Stimulated activated CD4-positive, alpha-beta T cell treated with anti-CD3 and anti-CD28 coated beads, Interleukin-2, amount 100 ng/mL, for 24 hours (primary cell): Measurements from ENCODE around the gene CAPN11.
A peak's percentile ranks its signal among the peaks of the same experiment; 100 is the strongest.

ENCODE experiments used
- DNase-seq, 2 donors: peaks; one replicate each; pipeline ENCODE4 v3.0.0-alpha.2; 2020

The CAPN11 gene

DNA sequence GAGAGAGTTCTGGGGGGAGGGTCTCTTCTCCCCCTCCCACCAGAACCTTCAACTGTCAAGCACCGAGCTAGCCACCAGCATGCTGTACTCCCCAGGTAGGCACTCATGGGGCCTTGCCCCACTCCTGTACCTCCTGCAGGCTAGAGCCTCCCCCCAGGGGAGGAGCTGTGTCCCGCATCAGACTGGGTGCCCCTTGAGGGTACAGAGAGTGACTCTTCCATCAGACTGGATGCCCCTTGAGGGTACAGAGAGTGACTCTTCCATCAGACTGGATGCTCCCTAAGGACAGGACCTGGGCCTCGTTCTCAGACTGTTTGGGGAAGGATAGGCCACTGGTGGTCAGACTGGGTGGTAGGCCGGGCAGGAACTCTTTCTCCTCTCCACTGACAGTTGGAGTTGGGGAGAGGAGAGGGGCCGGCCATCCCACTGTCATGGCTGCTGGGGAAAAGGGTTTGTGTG is at the start of gene CAPN11:
CAPN11 (plus strand) TSS at position 51 of the 459 bp plus-strand sequence; CDS start at position 80, 29 bp downstream.
- no peak for DNase-seq

DNA sequence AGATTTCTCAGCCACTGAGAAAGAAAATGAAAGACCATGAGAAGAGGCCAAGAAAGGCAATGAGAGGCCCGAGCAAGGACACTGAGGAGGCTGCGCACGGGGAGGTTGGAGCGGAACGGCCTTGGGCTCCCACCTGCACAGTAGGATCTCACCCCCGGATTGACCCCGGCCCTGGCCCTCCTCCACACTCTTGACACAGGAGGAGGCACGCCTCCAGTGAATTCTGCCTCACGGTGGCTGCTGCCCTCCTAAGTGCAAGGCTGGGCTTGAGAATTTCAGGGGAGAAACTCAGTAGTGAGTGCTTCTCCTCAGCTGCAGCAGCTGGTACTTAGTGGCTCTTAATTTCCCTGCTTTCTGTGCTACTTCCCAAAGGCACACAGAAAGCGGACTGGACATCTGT is 49.4 kb upstream of the CAPN11 start:
- no peak for DNase-seq

DNA sequence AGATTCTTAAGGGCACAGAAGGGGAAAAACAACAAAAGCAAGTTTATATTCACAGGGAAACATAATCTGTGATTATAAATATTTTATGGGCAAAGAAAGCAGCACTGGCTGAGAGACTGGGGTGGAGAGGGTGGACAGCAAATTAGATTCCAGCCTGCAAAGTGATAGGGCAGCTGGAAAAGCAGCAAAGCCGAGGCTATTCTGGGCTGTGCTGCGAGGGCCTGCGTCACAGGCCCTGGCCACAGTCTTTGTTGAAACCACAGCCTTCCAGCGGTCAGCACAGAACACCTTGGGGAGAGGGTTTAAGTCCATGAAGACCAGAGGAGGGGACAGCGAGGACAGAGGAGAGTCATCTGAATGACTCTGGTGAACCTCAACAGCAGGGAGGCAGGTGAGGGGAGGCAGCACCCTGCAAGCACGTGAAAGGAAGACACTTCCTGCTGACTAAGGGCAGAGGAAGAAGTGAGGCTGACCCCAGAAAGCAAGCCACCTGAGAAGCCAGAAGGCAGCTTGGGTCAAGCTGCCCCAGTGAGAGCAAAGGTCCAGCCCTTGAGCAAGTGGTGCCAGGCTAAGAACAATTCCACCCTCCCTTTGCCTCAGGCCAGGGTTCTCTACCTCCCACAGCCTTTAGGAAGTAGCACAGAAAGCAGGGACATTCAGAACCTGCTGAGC is 48.5 kb upstream of the CAPN11 start:
- no peak for DNase-seq

DNA sequence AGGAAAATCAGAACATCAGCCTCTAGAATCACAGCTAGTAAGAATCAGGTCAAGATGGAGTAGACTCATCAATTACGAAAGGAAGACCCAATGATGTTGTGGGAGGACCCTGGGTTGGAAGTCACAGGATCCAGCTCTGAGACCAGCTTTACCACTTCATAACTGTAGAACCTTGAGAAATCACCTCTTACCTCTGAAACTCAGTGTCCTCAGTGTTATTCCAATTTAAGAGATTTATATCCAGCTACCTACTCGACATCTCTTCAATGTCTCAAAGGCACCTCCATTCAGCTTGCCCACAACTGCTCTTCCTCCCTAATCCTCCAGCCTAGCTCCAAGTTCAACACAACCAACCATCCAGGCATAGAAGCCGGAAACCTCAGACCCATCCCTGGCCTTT is 47.7 kb upstream of the CAPN11 start:
- no peak for DNase-seq

DNA sequence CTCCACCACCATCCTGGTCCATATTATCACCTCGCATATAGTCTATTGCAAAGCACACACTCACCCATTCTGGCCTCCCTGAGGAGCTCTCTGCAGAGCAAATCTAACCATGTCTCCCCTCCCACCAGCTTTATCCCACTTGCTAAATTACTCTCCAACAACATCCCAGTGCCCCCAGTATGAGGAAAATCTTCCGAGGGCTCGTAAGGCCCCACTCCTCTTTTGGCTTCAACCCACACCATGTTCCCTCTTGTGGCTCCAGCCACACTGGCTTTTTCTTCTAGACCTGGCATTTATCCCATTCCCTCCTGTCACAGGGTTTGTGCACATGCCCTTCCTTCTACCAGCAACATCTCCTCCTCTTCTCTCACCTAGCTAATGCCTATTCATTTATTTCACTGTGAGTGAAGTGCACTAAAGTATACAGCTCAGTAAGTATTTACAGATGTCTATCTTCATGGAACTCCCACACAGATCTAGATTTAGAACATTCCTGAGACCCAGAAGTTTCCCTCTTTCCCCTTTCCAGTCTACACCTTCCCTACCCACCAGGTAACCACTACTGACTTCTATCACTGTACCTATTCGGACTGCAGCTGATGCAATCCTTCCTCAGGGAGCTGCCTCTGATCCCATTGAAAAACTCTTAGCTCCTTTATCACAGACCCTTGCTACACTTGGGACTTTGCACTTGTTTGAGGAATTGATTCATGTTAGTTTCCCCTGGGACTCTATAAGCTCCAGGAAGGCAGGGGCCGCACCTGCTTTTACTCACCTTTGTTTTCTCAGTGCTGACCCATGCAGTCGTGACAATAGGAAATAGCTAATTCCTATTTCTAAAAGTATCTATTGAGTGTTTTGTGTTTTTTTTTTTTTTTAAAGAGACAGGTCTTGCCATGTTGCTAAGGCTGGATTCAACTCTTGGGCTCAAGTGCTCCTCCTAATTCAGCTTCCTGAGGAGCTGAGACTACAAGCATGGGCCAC is 46.9 kb upstream of the CAPN11 start:
- no peak for DNase-seq

DNA sequence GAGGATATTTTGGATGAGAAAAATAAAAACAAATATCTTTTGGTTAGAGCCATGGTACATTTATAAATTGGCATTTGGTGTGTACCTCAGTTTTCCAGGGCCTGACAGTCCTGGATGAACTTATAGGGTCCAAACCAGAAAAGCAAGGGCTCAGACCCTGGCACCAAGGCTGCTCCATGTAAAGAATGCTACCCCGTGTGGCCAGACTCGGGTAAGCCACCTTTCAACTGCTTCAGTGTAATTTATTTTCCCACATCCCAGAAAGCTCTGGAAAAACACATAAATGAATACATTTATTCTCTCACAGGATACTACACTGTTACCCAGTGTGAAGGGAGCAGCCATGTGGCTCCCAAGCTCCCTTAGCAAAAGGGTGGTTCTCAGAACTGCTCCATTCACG is 45.2 kb upstream of the CAPN11 start:
- no peak for DNase-seq

DNA sequence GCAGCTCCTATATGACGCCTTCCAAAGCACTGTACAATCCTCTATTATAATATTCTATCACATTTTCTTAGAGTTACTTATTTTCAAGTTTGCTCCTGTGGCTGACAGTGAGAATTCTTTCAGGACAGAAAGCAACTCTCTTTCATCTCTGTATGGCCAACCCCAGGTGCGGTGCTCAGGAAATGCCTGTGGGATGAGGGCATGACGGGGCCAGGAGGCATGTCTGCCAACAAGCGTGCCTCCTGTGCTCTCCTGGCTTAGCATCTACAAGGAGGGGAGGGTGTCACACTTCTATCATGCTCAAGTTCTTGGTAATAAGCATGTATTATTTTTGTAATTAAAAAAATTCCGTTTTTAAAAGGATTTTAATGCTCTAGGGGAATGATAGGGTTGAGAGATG is 42.8 kb upstream of the CAPN11 start:
- no peak for DNase-seq

DNA sequence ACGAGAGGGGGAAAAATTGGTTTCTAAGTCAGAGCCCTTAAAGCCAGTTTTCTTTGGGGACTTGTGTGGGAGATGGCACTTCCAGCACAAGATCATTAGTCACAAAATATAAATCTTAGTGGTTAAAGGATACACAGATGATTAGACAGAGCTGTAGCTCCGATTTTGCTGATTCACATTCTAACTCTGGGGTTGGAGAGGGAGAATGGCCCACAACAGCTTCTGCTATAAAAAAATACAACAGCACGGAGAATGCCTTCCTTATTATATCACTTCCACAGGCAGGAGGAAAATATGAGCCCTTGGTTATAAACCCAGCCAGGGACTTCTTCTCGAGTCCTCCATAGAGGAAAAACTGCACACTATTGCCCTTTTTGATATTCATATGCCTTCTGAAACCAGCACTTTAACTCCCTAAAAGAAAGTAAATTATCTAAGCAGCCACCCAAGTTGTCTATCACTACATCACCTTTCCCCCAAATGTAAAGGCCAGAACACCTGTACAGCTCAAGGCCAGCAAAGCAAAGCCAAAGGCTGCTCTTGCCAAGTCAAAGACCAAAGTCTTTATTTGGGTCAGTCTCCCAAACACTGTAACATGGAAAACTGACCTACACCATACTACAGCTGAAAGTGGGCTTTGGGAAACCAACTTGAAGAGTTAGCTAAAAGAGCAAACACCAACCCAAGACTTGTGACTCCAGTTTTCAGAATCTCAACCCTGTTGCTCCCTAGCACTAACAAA is 41.8 kb upstream of the CAPN11 start:
- no peak for DNase-seq

DNA sequence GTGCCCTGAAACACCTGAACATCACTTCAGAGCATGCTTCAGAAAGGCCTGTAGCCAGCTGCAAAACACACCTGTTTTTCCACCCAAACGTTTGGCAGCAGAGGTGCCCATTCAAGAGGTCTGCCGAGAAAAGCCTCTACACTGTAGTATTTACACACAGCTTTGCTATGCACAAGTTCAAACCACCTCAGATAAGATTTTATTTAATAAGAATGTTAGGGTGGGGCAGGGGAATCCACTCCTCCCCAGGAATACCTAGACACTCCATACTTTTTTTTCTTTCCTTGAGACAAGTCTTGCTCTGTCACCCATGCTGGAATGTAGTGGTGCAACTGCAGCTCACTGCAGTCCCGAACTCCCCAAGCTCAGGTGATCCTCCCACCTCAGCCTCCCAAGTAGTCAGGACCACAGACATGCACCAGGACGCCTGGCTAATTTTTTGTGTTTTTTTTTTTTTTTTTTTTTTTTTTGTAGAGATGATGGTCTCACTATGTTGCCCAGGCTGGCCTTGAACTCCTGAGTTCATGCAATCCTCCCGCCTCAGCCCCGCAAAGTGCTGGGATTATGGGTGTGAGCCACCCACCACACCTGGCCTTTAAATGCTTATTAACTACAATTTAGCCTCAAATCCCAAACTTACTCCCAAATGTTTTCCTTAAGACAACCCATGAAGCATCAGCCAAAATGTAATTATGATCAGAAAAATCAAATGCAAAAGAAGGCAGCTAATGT is 41.1 kb upstream of the CAPN11 start:
- no peak for DNase-seq

DNA sequence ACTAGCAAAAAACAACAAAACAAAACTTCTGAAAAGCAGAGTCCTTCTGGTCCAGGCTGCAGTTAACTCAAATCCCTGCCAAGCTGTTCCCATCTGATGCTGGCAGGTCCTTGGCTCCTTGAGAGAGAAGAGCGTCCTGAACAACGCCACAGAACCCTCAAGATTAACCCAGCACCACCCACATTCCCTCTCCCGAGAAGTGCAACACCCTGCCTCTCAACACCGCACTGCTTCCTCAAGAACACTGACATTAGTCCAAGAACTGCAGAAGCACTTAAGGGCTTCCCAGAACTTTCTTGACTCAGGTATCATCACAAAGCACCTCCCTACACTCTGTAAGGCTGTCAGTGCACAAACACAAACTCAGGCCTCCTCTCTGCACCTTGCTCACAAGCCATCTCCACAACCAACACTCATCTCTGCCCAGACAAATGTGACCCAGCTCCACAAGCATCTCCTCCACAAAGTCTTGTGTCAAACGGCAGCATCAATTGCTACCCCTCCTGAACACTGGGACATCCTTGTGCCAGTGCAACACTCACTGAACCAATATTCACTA is 38.8 kb upstream of the CAPN11 start:
- no peak for DNase-seq

DNA sequence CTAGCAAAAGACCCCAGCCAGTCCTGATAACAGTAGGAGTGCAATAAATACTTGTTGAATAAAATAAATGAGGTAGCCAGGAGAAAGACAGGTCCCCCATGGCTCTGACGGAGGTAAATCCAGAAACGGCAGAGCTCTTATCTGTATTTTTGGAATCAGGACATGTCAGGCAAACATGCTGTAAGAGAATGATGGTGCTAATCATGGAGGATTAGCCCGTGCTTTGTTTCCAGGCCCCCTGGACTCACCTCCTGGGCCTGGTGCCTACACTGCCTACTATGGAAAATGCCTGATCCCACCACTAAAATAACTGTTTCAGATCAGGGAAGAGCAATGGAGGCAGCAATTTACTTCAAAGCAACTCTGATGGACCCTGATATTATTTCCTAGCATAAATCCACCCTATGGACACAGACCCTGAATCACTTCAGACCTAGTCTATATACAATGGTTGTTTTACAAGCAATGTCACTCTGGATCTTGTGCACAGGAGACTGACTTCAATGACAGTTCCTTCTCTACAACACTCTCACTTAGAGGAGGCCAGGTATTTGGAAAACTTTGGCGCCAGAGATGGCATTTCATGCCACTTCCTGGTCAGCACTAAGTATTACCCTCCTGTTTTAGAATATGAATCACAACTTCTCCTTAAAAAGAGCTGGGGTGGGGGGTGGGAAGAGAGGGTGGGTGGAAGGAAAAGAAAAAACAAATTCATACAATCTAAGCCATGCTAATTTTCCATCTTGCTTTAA is 37.8 kb upstream of the CAPN11 start:
- DNase-seq = no peak

DNA sequence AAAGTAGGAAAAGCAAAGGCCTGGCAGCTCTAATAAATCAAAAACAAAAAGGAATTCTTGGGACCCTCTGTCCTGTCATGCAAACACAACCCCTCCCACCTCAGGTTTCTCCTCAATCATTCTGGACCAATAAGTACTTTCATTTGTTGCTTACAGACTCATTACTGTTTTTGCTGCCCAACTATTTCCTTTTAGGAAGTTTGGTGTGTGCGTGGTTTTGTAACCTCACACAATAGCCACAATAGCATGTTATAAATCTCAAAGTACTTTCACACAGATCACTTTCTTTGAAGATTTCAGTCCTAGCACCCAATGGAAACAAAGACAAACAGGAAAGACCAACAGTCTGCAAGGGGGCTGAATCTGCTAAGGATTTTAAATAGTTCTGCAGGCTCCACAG is 35.8 kb upstream of the CAPN11 start:
- no peak for DNase-seq

DNA sequence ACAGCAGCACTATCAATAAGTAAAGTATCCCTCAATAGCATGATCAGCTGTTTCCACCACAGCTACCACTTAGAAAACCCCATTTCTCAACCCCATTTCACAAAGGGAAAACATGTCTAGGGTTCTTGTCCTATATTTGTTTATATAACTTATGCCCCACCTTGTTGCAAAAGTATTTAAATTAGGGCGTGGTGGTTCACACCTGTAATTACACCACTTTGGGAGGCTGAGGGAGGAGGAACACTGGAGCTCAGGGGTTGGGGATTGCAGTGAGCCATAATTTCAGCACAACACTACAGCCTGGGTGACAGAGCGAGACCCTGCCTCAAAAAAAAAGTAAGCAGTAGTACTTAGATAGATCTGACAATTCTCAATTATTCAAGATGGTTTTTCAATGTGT is 35.1 kb upstream of the CAPN11 start:
- DNase-seq = no peak

DNA sequence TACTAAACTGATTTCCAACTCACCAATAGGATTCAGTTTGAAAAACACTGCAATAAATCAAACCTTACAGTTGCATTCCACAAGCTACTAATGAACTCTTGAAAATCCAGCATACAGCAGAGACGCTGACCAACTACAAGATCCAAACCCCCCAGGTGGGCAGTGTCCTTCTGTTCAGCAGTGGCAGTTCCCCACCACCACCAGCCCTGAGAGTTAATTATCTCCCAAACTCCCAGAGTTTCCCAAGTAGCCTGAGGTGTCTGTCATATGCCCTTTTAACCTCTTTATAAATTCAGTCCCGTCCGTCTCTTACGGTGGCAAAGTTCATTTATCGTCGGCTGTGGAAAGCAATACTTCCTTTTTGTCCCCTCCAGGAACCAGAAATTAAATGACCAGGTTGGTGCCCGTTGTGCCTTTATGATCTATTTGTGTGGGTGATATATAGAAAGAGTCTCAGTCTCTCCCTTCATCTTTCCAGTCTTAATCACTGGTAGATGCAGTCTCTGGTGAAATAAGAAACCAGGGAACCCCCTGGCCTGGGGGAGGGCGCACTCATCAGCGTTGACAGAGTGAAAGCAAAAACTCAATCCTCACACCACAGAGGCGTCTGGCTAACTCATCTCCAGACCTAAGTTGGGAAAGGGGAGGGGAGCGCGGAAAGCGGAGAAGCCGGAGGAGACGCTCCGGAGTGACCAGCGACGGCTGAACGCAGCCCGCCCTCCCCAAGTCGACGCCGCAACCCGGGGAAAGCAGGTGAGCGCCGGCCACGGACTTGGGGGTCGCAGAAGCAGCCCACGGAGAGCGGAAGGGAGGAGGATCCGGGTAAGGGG is 32.1 kb upstream of the CAPN11 start:
- peak; percentile 83 to 87 for DNase-seq

DNA sequence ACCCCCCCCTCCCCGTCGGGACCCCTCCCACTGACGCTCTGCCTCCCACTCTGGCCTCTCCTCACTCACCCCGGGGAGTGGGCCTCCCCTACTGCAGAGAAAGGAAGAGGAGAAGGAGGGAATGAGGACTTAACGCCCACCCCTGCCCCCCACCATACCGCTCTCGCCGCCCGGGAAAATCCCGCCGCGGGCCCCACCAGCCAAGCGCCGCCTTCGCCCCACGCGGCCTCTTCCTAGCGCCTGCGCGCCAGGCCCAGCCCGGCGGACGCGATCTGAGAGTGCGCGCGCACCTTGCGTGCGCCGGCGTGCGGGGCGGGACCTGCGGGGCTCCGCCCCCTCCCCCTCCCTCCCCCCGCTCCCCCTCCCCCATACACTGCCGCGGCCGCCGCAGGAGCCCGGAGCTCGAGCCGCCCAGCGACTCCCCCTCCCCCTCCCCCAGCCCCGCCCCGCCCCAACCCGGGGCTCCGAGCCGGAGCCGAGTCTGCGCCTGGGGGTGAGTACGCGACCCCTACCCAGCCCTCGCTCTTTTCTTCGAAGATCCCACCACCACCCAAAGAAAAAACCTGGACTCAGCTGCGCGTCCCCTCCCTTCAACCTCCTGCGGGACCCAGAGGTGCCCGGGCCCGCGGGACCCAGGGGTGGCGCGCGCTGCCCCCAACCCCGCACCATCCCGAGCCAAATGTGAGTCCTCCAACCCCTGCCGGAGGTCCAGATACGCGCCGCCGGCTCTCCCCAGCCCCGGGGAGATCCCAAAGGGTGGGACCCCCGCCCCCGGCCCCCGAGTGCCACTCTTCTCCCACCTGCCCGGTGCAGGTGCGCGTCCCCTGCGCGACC is 31.2 kb upstream of the CAPN11 start, which contains the start of the genes MRPL14 and TMEM63B:
MRPL14 (minus strand) TSS at position 267 of the 834 bp plus-strand sequence. CDS start 10,841 bp downstream, outside the sequence.
TMEM63B (plus strand) TSS at position 369 of the 834 bp plus-strand sequence. CDS start 7,031 bp downstream, outside the sequence.
- peak; percentile 89 to 90 for DNase-seq

DNA sequence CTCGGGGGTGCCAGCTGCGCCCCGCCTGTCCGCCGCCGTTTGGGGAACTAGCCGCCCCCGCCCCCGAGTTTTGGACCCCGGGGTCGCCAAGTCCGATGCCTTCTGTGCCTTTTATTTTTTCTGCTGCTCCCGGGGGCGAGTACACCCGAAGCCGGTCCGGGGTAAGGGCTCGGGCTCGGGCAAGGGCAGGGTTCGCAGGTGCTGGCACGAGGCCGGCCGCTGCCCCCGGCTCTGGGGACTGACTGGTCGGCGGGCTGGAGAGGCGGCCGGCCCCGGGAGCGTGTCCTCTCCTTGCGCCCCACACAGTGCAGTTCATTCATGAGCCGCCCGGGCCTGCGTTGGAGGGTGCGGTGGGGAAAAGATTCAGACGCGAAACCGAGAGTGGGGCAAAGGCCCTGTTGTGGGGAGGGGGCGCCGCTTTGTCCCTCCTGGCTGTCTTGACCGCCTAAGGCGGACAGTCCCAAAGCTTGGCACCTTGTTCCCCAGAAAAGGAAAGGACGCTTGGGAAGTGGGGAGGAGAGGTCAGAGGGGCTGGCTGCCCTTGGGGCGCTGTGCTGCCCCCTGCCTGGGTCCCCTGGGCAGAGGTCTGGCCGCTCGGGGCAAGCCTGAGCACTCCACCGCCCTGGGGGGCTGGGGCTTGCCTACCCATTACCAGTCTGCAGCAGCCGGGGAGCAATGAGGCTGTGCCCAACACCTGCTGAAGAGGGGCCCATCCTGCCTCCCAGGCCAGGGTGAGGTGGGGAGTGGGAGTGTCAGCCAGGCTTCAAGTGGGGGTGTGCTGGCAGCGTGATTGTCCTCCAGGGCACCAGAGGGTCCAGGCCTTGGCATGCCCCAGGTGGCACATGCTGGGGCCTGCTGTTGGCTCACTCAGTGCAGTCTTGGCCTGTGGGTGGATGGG is 30.4 kb upstream of the CAPN11 start:
- DNase-seq = peak; percentile 31 to 42

DNA sequence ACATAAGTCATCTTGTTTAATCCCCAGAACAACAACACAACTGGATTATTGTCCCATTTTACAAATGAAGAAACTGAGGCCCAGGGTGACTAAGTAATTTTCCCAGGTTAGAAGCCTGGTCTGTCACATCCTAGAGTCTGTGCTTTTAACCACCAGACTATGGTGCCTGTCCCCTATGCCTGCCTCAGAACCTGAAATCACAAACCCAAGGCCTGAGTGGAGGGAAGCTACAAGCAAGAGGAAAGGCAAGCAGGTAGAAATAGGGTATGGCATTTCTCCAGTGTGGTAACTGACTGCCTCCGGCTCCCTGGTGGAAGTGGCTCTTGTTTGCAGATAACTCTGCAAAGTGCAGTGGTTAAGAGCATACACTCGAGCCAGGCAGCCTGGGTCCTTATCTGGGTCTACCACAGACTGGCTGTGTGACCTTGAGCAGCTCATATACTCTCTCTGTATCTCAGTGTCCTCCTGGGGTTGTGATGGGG is 28.7 kb upstream of the CAPN11 start:
- no peak for DNase-seq

DNA sequence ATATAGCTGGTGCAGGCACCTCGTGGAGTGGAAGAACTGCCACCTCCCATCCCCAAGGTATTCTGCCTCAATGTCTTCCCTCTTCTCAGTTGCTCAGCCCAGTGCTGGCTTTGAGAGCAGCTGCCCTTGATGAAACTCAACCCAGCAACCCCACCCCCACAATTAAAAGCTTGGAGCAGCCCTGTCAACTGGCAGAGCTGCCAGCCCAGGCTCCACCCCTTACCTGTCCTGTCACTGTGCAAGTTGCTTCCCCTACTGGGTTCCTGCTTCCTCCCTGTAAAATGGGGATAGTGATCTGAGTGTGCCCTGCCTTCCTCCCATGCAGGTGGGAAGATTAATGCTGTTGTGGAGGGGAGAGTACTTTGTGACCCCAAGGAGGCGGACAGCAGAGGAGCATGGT is 26.7 kb upstream of the CAPN11 start:
- no peak for DNase-seq
